HS-5 (cell line): ENCODE measurements around the gene KIF21B.

Experiments used
- DNase-seq: peaks from one replicate; pipeline ENCODE4 v3.0.0-alpha.2; 2012; ENCODE audit warnings: low read depth

KIF21B gene, protein sequence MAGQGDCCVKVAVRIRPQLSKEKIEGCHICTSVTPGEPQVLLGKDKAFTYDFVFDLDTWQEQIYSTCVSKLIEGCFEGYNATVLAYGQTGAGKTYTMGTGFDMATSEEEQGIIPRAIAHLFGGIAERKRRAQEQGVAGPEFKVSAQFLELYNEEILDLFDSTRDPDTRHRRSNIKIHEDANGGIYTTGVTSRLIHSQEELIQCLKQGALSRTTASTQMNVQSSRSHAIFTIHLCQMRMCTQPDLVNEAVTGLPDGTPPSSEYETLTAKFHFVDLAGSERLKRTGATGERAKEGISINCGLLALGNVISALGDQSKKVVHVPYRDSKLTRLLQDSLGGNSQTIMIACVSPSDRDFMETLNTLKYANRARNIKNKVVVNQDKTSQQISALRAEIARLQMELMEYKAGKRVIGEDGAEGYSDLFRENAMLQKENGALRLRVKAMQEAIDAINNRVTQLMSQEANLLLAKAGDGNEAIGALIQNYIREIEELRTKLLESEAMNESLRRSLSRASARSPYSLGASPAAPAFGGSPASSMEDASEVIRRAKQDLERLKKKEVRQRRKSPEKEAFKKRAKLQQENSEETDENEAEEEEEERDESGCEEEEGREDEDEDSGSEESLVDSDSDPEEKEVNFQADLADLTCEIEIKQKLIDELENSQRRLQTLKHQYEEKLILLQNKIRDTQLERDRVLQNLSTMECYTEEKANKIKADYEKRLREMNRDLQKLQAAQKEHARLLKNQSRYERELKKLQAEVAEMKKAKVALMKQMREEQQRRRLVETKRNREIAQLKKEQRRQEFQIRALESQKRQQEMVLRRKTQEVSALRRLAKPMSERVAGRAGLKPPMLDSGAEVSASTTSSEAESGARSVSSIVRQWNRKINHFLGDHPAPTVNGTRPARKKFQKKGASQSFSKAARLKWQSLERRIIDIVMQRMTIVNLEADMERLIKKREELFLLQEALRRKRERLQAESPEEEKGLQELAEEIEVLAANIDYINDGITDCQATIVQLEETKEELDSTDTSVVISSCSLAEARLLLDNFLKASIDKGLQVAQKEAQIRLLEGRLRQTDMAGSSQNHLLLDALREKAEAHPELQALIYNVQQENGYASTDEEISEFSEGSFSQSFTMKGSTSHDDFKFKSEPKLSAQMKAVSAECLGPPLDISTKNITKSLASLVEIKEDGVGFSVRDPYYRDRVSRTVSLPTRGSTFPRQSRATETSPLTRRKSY (N-terminal part only)

DNA sequence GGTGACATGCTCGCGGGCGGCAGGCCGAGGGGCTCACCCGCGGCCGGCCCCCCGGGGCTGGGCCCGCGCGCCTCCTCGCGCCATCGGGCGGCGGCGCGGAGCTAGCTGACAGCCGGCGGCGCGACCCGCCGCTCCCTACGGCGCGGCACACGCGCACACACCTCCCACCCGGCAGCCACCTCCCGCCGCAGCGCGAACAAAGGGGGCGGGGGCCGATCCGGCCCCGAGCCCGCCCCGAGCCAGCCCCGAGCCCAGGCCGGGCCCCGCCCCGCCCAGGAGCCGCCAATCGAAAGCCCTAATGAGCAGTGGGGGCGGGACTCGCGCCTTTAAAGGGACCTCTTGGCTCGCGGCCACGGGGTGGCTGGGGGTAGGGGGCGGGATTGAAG, at the start of gene KIF21B:
Gene KIF21B, minus strand, starts transcription at position 198 of the 386 bp plus-strand sequence. CDS start 331 bp downstream, outside the sequence.
- DNase-seq = no peak

DNA sequence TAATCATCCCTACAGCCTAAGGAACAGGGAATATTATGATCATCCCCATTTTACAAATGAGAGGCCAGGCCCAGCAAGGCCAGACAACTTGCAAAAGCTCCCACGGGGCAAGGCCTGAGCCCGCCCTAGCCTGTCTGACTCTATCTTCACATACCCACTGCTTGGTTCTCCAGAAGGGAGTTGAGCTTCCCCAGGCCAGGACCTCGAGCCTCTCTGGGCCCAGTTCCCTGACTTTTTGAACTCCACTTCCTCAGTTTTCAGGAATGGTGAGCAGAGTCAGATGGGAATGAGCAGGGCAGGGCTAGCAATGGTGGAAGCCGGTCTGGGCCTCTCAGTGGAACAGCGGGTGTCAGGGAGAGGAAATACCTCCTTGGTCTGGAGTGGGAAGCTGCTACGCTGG, 49.4 kb upstream of the KIF21B start:
- no peak for DNase-seq

DNA sequence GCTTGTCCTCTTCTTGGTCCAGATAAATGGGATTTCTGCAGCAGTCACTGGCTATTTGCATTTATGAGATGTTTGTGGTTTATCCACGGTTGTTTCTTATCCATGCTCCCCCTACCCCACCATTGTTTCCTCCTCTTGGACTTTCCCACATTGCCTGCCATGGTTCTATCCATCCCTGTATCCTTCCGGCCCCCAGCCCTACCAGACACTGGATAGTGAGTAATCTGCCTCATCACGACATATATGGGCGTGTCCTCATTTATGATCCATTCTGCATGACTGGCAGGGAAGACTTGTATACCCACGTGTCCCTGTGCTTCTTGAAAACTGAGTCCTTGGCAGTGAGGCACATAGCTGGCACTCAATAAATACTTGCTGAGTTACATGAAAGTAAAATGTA, 48.6 kb upstream of the KIF21B start:
- DNase-seq = no peak

DNA sequence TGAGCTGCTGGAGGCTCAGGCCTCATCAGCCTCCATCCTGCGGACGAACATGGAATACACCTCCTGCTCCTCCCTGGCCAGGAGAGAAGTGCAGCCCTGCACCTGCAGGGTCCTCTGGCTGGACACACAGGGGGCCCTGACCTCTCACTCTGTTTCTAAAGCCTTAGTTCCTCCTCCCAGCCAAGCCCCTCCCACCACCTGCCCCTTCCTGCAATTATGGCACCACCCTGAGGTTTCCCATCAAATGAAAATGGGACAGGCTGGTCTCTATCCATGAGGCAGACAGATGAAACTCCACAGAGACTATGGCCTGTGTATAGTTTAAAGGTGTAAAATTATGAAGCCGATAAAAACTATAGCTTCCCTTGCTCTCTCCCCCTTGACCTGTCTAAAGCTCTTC, 46.1 kb upstream of the KIF21B start:
- no peak for DNase-seq

DNA sequence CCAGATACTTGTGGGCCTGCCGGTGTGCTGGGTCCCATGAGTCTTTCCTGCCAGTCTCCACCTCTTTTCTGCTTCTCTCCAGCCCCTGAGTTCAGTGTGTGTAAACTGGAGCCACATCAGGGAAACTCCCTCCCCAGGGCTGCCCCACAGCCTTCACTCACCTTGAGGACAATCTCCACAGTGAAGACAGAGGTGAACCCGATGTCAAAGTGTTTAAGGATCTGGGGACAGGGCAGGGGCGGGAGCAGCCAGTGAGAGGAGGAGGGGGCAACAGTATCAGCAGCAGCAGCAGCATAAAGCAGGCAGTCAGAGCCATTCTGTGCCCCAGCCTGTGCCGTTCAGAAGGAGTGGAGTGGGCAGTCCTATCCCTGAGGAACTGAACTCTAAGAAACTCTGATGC, 45.5 kb upstream of the KIF21B start:
- DNase-seq = no peak

DNA sequence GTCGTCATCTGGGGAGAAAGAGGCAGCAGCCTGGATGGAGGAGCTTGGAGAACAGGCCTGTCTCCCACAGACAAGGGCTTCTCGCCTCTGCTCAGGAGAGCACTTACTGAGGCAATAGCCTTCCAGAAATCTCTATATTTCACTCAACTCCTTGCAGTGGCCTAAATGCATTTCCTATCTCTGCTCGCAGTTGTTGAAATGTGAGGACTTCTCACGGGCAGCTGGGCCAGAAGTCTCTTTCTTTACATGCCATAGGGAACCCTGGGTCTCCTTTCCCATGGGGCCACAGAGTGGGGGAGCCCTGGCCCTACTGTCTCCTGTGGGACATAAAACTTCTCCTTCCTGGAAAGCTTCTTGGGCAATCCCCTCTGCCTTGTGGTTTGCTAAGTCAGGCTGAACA, 43.5 kb upstream of the KIF21B start:
- DNase-seq = no peak

DNA sequence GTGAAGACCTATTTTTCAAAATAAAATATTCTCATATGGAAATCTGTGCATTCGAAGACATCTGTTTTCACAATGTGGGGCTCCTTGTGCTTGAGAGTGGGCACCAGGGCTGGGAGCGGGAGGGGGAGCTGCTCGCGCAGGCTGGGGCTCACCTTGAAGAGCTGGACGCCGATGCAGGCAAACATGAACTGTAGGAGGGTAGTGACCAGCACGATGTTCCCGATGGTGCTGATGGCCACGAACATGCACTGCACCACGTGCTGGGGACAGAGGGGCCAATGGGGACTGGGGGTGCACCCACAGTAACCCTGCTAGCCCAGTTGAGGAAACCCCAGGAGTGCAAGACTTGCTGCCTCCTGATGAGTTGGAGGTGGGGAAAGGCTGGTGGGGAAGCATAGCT, 42.2 kb upstream of the KIF21B start:
- DNase-seq = no peak

DNA sequence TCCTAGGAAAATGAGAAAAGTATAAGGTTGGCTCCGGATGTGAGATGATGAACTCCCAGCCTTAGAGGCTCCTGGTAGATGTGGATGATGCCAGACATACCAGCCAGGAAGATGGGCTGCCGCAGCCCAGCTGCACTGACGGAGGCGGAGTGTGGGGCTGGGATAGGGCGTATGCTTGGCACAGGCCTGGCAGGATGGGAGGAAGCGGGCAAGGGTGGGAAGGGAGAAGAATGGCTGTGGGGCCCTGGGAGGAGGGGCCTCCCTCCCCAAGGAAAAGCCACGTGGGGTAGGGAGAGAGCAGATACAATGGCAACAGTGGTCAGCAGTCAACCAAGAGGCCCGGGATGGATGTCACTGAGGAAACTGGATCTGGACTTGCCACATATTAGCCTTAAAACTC, 41.3 kb upstream of the KIF21B start:
- DNase-seq = no peak

DNA sequence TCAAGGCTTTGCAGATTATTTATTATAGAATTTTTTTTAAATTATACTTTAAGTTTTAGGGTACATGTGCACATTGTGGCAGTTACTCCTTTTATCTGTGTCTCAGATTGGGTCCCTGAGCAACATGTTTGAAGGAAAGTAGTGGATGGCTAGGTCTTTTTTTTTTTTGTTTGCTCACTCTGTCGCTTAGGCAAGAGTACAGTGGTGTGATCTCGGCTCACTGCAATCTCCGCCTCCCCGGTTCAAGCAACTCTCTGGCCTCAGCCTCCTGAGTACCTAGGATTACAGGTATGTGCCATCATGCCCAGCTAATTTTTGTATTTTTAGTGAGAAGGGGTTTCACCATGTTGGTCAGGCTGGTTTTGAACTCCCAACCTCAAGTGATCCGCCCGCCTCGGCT, 39.6 kb upstream of the KIF21B start:
- no peak for DNase-seq

DNA sequence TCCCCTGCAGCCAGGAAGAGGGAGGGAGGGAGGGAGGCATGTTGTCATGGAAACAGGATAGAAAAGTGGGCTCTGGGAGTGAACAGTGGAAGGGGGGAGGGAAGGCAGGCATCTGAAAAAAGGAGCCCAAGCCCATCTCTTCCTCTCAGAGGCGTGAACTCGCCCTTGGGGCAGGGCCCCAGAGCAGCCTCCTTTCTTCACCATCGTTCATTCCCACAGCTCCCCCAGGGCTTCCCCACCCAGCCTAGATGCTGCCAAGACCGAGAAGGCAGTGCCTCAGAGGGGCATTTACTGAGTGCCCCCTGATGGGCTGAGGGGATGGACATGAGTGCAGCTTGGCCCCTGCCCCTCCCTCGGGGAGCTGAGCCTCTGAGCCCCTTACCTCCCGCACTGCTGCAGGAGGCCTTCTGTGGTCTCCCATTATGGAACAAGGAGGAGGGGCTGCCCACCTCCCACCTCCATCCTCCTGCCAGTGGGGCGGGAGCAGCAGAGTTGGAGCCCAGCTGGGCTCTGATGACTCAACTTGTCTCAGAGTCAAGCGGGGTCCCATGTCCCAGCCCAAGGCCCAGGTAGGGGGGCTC, 39.1 kb upstream of the KIF21B start:
- DNase-seq = no peak

DNA sequence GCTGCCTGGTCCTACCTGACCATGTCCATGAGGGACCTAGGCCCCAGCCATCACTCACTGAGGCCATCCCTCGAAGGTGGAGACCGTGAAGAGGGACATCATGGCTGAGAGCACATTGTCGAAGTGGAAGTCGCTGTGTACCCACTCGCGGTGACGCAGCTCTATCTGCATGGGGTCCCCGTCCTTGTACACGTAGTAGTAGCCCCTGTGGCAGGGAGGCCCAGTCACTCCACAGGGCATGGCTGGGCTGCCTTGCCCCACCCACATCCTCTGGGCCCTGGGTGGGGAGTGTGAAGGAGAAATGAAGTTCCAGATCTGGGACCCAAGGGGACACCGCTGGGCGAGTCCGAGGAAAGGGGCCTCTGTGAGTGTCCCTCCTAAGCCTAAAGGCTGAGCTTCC, 38.4 kb upstream of the KIF21B start:
- no peak for DNase-seq

DNA sequence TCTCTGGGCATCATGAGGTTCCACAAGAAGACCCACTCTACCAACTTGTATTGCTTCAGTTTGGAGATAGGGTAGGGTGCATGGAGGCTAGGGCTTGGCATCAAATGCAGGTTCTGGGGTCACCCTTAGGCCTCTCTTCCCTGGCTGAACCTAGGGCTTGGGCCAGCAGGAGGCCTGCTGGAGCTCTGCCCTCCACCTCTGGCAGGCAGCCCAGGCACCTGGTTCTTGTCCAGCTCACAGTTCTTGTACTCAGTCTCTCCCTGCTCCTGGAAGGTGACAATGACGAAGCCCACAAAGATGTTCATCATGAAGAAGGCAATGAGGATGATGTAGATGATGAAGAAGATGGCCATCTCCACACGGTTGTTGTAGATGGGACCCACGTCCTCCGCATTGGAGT, 37.5 kb upstream of the KIF21B start:
- no peak for DNase-seq

DNA sequence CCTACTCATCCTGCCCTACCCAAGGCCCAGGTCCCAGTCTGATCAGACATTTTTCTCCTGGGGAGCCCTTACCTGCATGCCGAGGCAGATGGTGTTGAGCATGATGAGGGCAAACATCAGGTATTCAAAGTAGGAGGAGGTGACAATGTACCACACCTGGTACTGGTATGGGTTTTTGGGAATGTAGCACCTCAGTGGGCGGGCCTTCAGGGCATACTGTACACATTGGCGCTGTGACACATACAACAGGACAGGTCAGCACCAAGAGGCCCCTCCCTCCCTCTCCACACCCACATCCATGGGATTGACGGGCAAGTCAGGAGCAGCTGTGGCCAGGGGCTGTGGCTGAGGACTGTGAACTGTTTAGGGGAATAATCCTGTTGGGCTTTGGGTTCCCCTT, 37.1 kb upstream of the KIF21B start:
- DNase-seq = no peak

DNA sequence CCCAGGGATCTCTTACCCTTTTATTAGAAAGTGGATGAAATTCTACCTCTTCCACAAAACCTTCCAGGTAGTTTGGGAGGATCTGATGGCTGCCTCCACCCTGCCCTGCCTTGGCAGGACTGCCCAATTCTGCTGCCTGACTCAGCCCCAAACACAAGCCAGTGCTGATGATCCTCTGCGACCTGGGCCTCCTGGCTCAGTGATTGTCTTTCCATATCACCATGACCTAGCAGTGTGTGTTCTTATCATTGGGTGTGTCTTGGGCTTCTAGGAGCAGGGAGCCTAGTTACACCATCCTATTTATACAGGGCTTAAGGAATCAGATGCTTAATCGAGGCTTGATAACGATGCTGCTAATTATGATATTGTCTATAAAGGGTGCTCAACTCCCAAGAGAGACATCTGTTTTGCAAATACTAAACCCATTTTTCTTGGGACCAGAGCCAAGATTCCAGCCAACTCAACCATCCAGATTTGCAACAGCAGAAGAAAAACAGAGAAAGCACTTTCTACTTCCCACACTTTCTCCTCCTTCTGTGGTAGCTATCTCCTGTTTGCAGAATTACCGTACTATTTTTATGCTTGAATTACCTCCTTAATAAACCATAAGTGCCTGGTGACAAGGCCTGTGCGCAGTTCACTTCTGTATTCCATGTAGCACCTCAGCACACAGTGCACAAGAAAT, 36.5 kb upstream of the KIF21B start:
- DNase-seq = no peak

DNA sequence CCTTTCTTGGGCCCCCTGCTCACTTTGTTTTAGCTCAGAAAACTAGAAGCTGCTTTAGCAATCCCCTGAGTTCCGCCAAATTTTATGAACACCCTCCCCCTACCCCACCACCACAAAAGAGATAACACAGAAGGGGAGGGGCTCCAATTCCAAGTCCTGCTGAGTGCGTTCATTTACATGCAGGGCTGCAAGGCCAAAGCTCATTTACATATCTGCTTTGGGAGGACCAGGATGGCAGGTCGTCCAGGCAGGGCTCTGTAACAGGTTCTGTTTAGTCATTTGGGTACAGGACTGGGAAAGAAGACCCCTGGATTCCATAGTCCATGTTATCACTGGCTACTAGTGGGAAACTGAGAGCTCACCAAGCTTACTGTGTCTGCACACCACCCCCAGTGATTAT, 35.9 kb upstream of the KIF21B start:
- DNase-seq = no peak

DNA sequence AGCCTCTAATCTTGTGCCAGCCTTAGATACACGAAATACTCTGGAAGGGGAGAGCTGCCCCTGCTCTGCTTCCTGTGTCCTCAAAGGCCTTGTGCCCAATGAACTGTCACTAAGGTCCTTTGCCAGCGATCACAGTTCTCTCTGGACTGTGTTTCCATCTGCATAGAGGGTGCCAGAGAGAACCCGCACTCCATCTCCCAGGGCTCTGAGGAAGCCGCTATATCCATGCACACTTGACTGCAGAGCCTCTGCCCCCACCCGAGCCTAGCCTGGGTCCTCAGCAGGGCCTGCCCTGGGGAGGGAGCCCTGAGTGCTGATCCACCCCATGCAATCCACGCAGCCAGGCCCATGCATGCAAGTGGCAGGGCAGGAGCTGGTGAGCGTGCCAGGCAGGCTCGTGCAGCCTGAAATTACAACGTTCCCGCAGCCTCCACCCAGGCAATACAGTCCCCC, 30.6 kb upstream of the KIF21B start:
- no peak for DNase-seq

DNA sequence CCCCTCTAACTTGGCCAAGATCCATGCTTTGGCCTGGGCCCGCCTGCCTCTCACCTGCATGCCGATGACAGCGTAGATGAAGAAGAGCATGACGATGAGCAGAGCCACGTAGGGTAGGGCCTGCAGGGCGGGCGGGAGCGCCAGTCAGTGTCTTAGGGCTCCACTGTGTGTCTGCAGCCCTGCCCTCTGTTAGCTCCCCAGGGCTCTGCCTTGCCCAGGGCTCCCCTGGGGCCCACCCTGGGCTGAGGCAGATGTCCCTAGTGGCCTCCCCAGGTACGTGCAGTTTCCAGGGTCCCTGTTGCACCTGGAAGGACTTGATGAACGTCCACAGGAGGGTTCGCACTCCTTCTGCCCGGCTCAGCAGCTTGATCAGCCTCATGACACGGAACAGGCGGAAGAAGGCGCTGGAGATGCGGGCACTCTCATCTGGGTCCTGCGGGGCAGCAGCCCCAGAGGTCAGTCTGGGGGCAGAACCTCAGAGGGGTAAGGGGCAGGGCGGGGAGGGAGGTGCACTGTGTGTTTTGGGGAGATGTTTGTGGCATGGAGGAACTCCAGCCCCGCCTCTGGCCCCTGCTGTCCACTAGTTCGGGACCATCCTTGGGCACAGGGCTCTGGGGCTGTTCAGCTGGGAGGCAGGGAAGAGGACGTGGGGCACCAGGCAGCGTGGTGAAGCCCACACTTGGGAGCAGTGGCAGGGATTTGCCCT, 29.8 kb upstream of the KIF21B start:
- DNase-seq = no peak

DNA sequence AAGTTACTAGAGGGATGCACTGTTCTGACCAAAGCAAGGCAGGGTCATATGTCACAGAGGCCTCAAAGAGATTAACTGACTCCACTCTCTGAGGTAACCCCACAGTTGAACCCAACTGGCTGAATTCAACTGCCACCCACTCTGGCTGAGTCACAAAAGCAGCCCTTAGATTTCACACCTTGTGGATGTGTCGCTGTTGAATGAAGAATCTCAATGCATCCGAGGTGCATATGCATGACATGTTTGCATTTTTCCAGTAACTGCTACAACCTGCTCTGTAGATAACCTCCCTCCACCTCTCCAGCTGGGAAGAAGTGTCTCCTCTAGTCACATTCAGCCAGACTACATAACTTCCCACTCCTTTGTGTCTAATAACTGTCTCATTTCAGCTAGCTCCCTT, 27.9 kb upstream of the KIF21B start:
- no peak for DNase-seq

DNA sequence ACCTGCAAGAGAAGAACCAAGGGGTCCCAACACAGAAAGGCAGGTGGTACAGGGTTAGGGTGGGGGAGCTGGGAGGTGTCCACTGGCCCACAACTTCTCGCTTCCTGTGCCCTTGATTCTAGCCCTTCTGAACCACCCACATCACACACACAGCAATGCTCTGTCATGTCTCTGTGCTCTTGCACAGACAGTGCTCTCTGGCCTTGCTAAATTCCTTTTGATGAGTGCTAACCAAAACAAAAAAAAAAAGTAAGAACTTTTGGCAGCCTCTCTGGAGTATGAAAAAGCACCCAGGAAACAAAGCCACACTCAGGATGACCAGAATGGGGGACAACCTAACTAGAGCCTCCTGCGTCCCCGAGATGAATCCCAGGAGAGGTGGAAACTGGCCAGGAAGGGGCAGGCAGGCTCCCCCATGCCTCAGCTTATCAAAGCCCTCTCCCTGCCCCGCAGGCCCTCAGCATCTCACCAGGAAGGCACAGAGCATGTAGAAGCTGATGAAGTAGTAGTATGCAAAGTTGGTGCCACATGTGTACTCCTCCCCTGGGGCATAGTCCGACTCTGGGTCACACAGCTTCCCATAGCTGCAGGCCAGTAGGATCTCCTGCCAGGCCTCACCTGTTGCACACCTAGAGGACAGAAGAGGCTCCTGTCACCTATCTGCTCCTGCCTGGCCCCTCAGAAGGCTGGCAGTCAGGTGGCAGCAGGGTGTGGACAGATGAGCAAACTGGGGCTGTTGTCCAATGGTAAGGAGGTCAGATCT, 27.2 kb upstream of the KIF21B start:
- DNase-seq = no peak

DNA sequence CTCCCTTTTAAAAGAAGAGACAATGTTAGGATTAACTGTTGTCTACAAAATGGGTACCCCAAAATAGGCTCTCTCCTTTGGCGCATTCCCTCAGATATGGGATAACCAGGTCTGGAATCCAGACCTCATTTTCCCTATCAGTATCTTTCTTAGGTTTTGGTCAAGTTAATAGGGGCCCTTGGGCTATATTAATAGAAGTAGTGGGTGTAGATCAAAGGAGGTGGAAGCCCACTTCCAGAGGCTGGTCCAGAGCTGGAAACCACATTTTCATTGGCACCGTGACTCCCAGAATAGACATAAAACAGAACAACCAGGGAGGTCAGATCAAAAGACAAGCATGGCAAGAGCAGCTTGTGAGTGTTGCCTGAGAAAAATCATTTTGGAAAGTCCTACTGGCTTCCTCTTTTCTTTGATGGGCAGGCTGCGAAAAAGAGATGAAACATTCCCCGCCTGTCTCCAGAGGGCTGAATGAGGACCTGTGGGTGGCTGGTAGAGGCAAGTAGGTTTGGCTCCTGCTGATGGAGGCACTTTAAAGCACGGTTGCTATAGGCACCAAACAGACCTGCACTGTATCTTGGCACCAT, 25.8 kb upstream of the KIF21B start:
- no peak for DNase-seq
